Uterus (tissue), 4 donors: ENCODE data around the gene DIDO1. TPM values are rescaled to one million over a fixed set of nuclear protein-coding genes. Genes with fewer than 3 reads are reported as not detected.
A peak's percentile ranks its signal among the peaks of the same experiment; 100 is the strongest.
"Not testable (repeated sequence)": the region's sequence is repeated elsewhere in the genome, so short reads cannot be mapped to it uniquely, and the experiment has no call there.

ENCODE experiments used
- DNase-seq, 2 donors: peaks; one replicate each; pipeline ENCODE4 v3.0.0-alpha.2; 2019 to 2020
- H3K27ac ChIP-seq, 2 donors: fragments of 200-600 bp; sonication (generic); 1 replicate in 1 of 2; 2 replicates in 1 of 2; pipeline ENCODE4 v1.5.1; 2016 to 2018
- H3K27me3 ChIP-seq, 2 donors: fragments of 200-600 bp; sonication (generic); one replicate each; pipeline ENCODE4 v1.5.1; 2018 to 2019; ENCODE audit warnings: control low read depth in 1 of 2
- H3K36me3 ChIP-seq, 2 donors: fragments of 200-600 bp; sonication (generic); one replicate each; pipeline ENCODE4 v1.5.1; 2019; ENCODE audit warnings: control low read depth in 1 of 2
- H3K4me1 ChIP-seq, 2 donors: fragments of 200-600 bp; sonication (generic); one replicate each; pipeline ENCODE4 v1.5.1; 2018 to 2019; ENCODE audit warnings: control low read depth in 1 of 2
- H3K4me3 ChIP-seq, 2 donors: fragments of 200-600 bp; sonication (generic); 1 replicate in 1 of 2; 2 replicates in 1 of 2; pipeline ENCODE4 v1.5.1; 2018 to 2019; ENCODE audit warnings: mild to moderate bottlenecking in 1 of 2
- H3K9me3 ChIP-seq, 2 donors: fragments of 200-600 bp; sonication (generic); one replicate each; pipeline ENCODE4 v1.5.1; 2019; ENCODE audit warnings: control low read depth in 1 of 2
- CTCF ChIP-seq, 4 experiments: fragments of 200-600 bp in 2 of 4; fragments of 450-650 bp in 2 of 4; sonication (generic) in 2 of 4; IDR thresholded peaks; one replicate each; pipeline ENCODE4 v1.5.1; 2016 to 2019; ENCODE audit warnings: antibody characterized with exemption in 4 of 4, mild to moderate bottlenecking in 2 of 4, moderate library complexity in 1 of 4
- POLR2A ChIP-seq, 2 donors: fragments of 450-650 bp; IDR thresholded peaks; one replicate each; pipeline ENCODE4 v1.6.1; 2016; ENCODE audit warnings: antibody characterized with exemption in 2 of 2, mild to moderate bottlenecking in 1 of 2, moderate library complexity in 1 of 2
- intact Hi-C: fragments of 100-400 bp; cut with DNase I; formaldehyde crosslinking; loops from one replicate; pipeline ENCODE4 v1.15.1; 2023; ENCODE audit warnings: low total_unique reads
- total RNA-seq, 4 donors: library from RNA; depleted of rRNA in 3 of 4; stranded (reverse); fragments of >200 nt in 3 of 4; gene quantifications; one replicate each; pipeline versions ENCODE4 v1.1.0 to v1.2.4, GENCODE V29; 2014 to 2023
- donor health status: DM: yes; HTN: yes; CAD: no.

DIDO1 gene
- total RNA-seq, 4 donors from 2014 or later, result 20.9 to 92.8 (median 78.8) TPM

GRCh38 chr20:62925420-62926228 is 681 bp downstream of the DIDO1 start:
- H3K9me3 ChIP-seq, result no peaks in the 10 kb centered on the region
- no peaks in the 10 kb centered on the region for H3K36me3 ChIP-seq
- H3K27me3 ChIP-seq, result no peaks in the 10 kb centered on the region
- peak overlapping the region; percentile 96 to 97 for H3K27ac ChIP-seq
- intact Hi-C loops, result no loop called here
- TF ChIP-seq POLR2A (IDR thresholded peaks at IDR 0.05), result no peak
- TF ChIP-seq CTCF (IDR thresholded peaks at IDR 0.05), result no peak
- H3K4me1 ChIP-seq, result peaks cover 12 to 33% of the 10 kb centered on the region in 2 donors
- no peak for DNase-seq
- peak overlapping the region; percentile 71 to 82 for H3K4me3 ChIP-seq

DNA sequence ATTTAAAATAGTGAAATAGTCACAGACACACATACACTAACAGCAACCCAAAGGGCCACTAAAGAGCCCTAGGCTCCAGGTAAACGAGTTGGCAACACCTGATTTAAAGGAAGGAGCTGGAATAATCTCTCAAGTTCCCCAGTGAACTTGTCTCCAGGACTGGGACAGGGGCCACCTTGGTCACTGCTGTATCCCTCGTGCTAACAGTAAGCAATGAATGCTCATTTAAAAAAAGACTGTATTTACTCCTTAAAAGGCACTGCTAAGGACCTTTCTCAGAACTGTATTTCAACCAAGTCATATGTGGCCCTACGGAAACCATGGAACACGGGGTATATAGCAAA is 1.3 kb downstream of the DIDO1 start:
- peak overlapping the region; percentile 71 to 82 for H3K4me3 ChIP-seq
- peaks cover 15 to 36% of the 10 kb centered on the region in 2 donors for H3K4me1 ChIP-seq
- no peaks in the 10 kb centered on the region for H3K27me3 ChIP-seq
- H3K9me3 ChIP-seq, result no peaks in the 10 kb centered on the region
- DNase-seq, result no peak
- no peaks in the 10 kb centered on the region for H3K36me3 ChIP-seq
- intact Hi-C loops, result no loop called here
- peak overlapping the region; percentile 96 to 97 for H3K27ac ChIP-seq
- TF ChIP-seq CTCF (IDR thresholded peaks at IDR 0.05), result no peak

DNA sequence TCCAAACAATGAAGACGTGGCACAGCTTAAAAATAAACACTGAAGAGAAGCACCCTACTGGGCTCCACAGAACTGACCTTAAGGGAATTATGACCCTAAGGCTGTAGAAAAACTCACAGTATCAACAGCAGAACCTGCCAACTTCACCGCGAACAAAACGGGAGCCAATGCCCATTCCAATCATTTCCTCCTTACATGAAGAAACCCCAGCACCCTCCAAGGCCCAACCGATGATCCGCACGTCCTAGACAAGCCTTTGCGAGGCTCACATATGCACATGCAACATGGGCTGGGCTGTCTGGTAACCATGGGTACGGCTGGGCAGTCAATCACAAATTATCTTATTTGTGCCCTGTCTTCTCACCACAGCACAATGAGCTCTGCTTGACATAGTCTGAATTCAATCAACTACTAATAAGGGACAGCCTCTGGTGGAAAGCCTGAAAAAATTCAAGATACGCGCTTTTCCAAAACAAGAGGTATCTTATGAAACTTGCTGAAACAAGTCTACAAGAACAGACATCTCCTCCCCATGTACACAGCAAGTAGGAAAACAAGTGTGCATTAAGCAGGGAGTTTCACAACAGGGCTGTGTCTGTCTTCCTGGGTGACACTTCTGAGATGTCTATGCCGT is 1.7 kb downstream of the DIDO1 start:
- Histone ChIP-seq H3K27me3 (no peaks in the 10 kb centered on the region), H3K9me3 (no peaks in the 10 kb centered on the region), H3K27ac (peak overlapping the region in 1 of 2 donors; percentile 96), H3K4me3 (peak overlapping the region; percentile 71 to 82), H3K4me1 (peaks cover 15 to 38% of the 10 kb centered on the region in 2 donors), H3K36me3 (no peaks in the 10 kb centered on the region)
- no peak for DNase-seq
- intact Hi-C loops, result no loop called here
- TF ChIP-seq CTCF (IDR thresholded peaks at IDR 0.05) (no peak), POLR2A (IDR thresholded peaks at IDR 0.05) (no peak)

- TF ChIP-seq POLR2A (IDR thresholded peaks at IDR 0.05) (no peak), CTCF (IDR thresholded peaks at IDR 0.05) (no peak)
- H3K4me3 ChIP-seq, result peak overlapping the region; percentile 1 to 12
Observed at GRCh38 chr20:62923669-62924441, 2.5 kb downstream of the DIDO1 start.

DNA sequence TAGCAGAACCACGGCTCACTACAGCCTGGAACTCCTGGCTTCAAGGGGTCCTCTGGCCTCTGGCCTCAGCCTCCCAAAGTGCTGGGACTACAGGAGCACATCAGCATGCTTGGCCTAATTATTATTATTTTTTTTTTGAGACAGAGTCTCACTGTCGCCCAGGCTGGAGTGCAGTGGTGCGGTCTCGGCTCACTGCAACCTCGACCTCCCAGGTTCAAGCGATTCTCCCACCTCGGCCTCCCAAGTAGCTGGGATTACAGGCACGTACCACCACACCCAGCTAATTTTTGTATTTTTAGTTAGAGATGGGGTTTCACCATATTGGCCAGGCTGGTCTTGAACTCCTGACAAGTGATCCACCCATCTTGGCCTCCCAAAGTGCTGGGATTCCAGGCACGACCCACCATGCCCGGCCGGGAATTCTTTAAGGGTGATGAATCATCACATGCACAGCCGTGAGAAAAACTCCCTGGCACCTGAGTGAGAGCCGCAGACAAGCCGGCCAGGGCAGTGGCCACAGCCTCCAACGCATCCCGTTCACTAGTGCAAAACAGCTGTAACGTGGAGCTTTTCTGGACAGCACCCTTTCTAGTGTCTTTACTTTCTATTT is 3.1 kb downstream of the DIDO1 start:
- DNase-seq, H3K36me3 ChIP-seq, H3K4me3 ChIP-seq, H3K27me3 ChIP-seq, intact Hi-C loops, H3K9me3 ChIP-seq: not testable (repeated sequence)
- H3K27ac ChIP-seq, result peak overlapping the region in 1 of 2 donors; percentile 96
- peaks cover 15 to 38% of the 10 kb centered on the region in 2 donors for H3K4me1 ChIP-seq

More at GRCh38 chr20:62923669-62924441, 2.5 kb downstream of the DIDO1 start:
- Histone ChIP-seq H3K36me3 (no peaks in the 10 kb centered on the region), H3K9me3 (no peaks in the 10 kb centered on the region), H3K27me3 (no peaks in the 10 kb centered on the region), H3K27ac (peak overlapping the region in 1 of 2 donors; percentile 96), H3K4me1 (peaks cover 15 to 38% of the 10 kb centered on the region in 2 donors)
- intact Hi-C loops, result no loop called here
- no peak for DNase-seq
